Measurements from ENCODE around the gene HTR2A. TPM values are rescaled to one million over a fixed set of nuclear protein-coding genes. Genes with fewer than 3 reads are reported as not detected.
"Not testable (repeated sequence)": the region's sequence is repeated elsewhere in the genome, so short reads cannot be mapped to it uniquely, and the experiment has no call there.

The HTR2A gene
- total RNA-seq, 1 donor from 2014 or later: not detected

GRCh38 chr13:46812301-46812797 lies 84.5 kb downstream of the HTR2A start:
- DNase-seq (ENCODE audit: low read depth in 2 of 2): no peak

- no peak for DNase-seq (ENCODE audit: low read depth in 2 of 2)
Observed at GRCh38 chr13:46810440-46810839, 86.4 kb downstream of the HTR2A start.

- DNase-seq (ENCODE audit: low read depth in 2 of 2): not testable (repeated sequence)
Observed at GRCh38 chr13:46804921-46805320, 91.9 kb downstream of the HTR2A start.

GRCh38 chr13:46804391-46804815 lies 92.5 kb downstream of the HTR2A start:
- peak in 1 of 2 donors; percentile 5 for DNase-seq (ENCODE audit: low read depth in 2 of 2)

- no peak for DNase-seq (ENCODE audit: low read depth in 2 of 2)
Observed at GRCh38 chr13:46803586-46803985, 93.3 kb downstream of the HTR2A start.

GRCh38 chr13:46801858-46802257 lies 95.0 kb downstream of the HTR2A start:
- no peak for DNase-seq (ENCODE audit: low read depth in 2 of 2)

- no peak for DNase-seq (ENCODE audit: low read depth in 2 of 2)
Observed at GRCh38 chr13:46799139-46799538, 97.7 kb downstream of the HTR2A start.

GRCh38 chr13:46797501-46798237 lies 99.2 kb downstream of the HTR2A start:
- DNase-seq (ENCODE audit: low read depth in 2 of 2): no peak

- DNase-seq (ENCODE audit: low read depth in 2 of 2): peak; percentile 48 to 84
Observed at GRCh38 chr13:46796515-46797474, 100.1 kb downstream of the HTR2A start, which contains the start of gene ESD. Gene ESD, minus strand, starts transcription at chr13:46797161. Its CDS starts 5,748 bp downstream, at chr13:46791413.

GRCh38 chr13:46796129-46796514 lies 100.7 kb downstream of the HTR2A start:
- DNase-seq (ENCODE audit: low read depth in 2 of 2): no peak

- DNase-seq (ENCODE audit: low read depth in 2 of 2): no peak
Observed at GRCh38 chr13:46795321-46795720, 101.5 kb downstream of the HTR2A start.

GRCh38 chr13:46783504-46783903 lies 113.3 kb downstream of the HTR2A start:
- DNase-seq (ENCODE audit: low read depth in 2 of 2): no peak

- no peak for DNase-seq (ENCODE audit: low read depth in 2 of 2)
Observed at GRCh38 chr13:46782691-46783090, 114.2 kb downstream of the HTR2A start.

GRCh38 chr13:46782066-46782465 lies 114.8 kb downstream of the HTR2A start:
- no peak for DNase-seq (ENCODE audit: low read depth in 2 of 2)

Other genes starting within 250 kb of the HTR2A start
- 69.7 and 86.4 TPM in 2 replicates for gene ESD, start 99.9 kb downstream of the HTR2A start, total RNA-seq